Osteocyte (in vitro differentiated cells): ENCODE measurements around the gene KLF9. TPM values are rescaled to one million over a fixed set of nuclear protein-coding genes. Genes with fewer than 3 reads are reported as not detected.
A peak's percentile ranks its signal among the peaks of the same experiment; 100 is the strongest.

Experiments used
- DNase-seq: peaks from one replicate; pipeline ENCODE4 v3.0.0; 2021; ENCODE audit warnings: mixed read lengths; ENCODE audit not compliant: unreplicated experiment; ENCODE audit errors: extremely low spot score
- H3K27ac Mint-ChIP-seq: one replicate; pipeline ENCODE4 v1.8.0; 2021; ENCODE audit warnings: mild to moderate bottlenecking, mixed read lengths; ENCODE audit not compliant: unreplicated experiment
- H3K27me3 Mint-ChIP-seq: one replicate; pipeline ENCODE4 v1.8.0; 2021; ENCODE audit warnings: mixed read lengths; ENCODE audit not compliant: unreplicated experiment
- H3K36me3 Mint-ChIP-seq: one replicate; pipeline ENCODE4 v1.8.0; 2021; ENCODE audit warnings: mixed read lengths; ENCODE audit not compliant: unreplicated experiment
- H3K4me1 Mint-ChIP-seq: one replicate; pipeline ENCODE4 v1.8.0; 2021; ENCODE audit warnings: mixed read lengths; ENCODE audit not compliant: unreplicated experiment
- H3K4me3 Mint-ChIP-seq: one replicate; pipeline ENCODE4 v1.8.0; 2021; ENCODE audit warnings: mild to moderate bottlenecking, moderate library complexity, mixed read lengths; ENCODE audit not compliant: unreplicated experiment
- H3K9me3 Mint-ChIP-seq: one replicate; pipeline ENCODE4 v1.8.0; 2021; ENCODE audit warnings: mixed read lengths; ENCODE audit not compliant: unreplicated experiment
- total RNA-seq: library from RNA; stranded (reverse); gene quantifications from 2 replicates; pipeline ENCODE4 v1.2.1, GENCODE V29; 2021
- TF ChIP-seq, protein P1 (sequence below): fragments of 200-600 bp; sonication (generic); IDR thresholded peaks from 2 replicates; pipeline ENCODE4 v1.5.0; 2021; ENCODE audit warnings: antibody characterized with exemption, mild to moderate bottlenecking, moderate library complexity

Gene KLF9
- total RNA-seq, 1 donor from 2014 or later = 85.3 TPM

DNA sequence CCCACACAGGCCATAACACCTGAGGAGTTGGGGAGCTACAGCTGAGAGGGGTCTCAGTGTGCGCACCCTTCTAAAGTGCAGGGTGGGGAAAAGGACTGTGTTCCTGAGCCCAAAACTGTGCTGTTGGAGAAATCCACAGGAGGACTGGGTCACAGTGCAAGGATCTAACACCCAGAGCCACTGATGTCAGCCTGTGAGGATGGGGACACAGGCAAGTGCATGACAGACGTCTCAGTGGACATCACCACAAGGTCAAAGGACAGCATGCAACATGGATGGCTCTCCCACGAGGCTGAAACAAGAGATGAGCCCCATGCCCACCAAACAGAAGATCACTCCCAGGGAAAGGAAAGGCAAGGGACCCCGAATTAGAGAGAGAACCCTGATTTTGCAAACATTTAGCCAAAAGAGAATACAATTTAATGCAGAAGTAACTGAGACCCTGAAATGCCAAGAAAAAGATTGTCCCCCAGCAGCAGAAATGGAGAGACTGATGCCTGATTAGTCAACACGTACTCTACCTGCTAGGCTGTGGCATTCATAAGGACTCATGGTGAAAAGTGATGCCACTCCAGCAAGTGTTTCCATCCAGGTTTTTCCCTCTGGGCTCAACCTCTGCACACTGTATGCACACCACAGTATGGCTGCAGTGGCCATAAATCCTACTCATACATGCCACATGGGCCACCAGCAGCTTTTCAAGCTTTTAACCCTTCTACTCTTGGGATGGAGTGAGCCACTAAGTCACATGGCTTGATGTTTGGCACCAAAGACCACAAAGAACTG, 14.2 kb downstream of the KLF9 start:
- H3K27ac Mint-ChIP-seq = no peak overlapping the region
- H3K4me3 Mint-ChIP-seq = no peak overlapping the region
- peaks cover 80% of the 10 kb centered on the region for H3K4me1 Mint-ChIP-seq
- peaks cover 4% of the 10 kb centered on the region for H3K36me3 Mint-ChIP-seq
- TF ChIP-seq, protein P1, sequence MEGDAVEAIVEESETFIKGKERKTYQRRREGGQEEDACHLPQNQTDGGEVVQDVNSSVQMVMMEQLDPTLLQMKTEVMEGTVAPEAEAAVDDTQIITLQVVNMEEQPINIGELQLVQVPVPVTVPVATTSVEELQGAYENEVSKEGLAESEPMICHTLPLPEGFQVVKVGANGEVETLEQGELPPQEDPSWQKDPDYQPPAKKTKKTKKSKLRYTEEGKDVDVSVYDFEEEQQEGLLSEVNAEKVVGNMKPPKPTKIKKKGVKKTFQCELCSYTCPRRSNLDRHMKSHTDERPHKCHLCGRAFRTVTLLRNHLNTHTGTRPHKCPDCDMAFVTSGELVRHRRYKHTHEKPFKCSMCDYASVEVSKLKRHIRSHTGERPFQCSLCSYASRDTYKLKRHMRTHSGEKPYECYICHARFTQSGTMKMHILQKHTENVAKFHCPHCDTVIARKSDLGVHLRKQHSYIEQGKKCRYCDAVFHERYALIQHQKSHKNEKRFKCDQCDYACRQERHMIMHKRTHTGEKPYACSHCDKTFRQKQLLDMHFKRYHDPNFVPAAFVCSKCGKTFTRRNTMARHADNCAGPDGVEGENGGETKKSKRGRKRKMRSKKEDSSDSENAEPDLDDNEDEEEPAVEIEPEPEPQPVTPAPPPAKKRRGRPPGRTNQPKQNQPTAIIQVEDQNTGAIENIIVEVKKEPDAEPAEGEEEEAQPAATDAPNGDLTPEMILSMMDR = no peak
- no peaks in the 10 kb centered on the region for H3K9me3 Mint-ChIP-seq
- no peaks in the 10 kb centered on the region for H3K27me3 Mint-ChIP-seq
- no peak for DNase-seq

DNA sequence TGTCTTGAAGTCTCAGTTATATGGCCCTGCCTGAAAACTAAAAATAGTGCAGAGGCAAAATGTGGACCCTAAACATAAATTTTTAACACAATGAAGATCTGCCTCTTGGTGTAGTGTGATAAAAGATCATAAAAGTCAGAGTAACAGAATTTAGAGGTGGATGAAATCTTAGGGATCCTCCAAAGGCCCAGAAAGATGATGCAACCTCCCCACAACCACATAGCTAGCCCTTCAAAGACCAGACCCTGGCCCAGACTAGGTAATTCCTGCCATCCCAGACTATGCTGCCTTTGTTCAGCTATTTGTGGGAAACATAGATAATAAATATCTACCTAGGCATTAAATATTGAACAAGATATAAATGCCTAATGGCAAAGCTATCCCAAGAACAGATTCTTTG, 15.3 kb downstream of the KLF9 start:
- TF ChIP-seq, protein P1 = no peak
- DNase-seq = no peak
- Mint-ChIP-seq H3K9me3 (no peaks in the 10 kb centered on the region), H3K27ac (peak overlapping the region; percentile 61), H3K4me3 (no peak overlapping the region), H3K4me1 (peaks cover 80% of the 10 kb centered on the region), H3K27me3 (no peaks in the 10 kb centered on the region), H3K36me3 (peaks cover 4% of the 10 kb centered on the region)

DNA sequence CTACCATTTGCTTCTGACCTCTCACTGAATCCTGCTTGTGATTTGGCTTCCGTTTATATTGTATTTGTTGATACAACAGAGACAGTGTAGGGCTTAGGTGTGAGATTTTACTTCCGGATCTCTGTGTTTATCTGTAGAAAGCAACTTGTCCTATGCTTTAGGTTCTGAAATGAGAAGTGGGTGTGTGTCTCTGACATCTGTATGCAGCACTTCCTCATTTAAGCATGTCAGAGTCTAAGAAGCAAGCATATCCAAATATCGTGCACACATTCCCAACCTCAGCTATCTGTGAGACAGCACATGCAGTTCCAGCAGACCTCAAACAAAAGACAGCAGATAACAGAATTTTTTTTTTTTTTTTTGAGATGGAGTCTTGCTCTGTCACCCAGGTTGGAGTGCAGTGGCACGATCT, 16.3 kb downstream of the KLF9 start:
- Mint-ChIP-seq H3K27me3 (no peaks in the 10 kb centered on the region), H3K4me3 (no peak overlapping the region), H3K36me3 (peaks cover 4% of the 10 kb centered on the region), H3K27ac (peak overlapping the region; percentile 20), H3K9me3 (no peaks in the 10 kb centered on the region), H3K4me1 (peaks cover 80% of the 10 kb centered on the region)
- DNase-seq = no peak
- TF ChIP-seq, protein P1 = no peak

DNA sequence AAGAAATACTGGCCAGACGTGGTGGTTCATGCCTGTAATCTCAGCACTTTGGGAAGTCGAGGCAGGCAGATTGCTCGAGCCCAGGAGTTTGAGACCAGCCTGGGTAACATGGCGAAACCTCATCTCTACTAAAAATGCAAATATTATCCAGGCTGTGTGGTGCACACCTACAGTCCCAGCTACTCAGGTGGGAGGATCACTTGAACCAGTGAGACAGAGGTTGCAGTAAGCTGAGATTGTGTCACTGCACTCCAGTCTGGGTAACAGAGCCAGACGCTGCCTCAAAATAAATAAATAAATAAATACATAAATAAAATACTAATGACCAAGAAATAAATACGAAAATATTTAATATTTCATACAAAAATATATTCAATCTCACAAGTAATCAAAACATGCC, 18.8 kb downstream of the KLF9 start:
- Mint-ChIP-seq H3K4me1 (peaks cover 89% of the 10 kb centered on the region), H3K9me3 (no peaks in the 10 kb centered on the region), H3K27me3 (no peaks in the 10 kb centered on the region), H3K4me3 (no peak overlapping the region), H3K36me3 (peaks cover 5% of the 10 kb centered on the region), H3K27ac (no peak overlapping the region)
- DNase-seq = no peak
- TF ChIP-seq, protein P1 = no peak

DNA sequence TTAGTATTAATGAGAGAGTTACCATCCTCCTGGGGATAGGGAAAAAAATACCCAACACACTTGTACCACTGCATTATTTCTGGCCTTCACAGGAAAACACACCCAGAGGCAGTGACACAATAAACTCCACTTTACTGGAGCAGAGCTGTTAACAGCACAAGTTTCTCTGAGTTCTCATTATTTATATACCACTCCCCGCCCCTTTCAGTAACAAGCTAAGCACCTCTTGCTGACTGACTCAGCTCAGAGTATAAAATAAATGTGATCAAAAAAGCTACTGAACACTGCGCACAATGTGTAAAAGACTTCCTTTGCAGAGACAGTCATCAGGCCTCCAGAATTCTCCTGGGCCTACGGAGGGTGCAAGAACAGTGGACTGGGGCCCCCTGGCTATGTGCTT, 21.6 kb downstream of the KLF9 start:
- TF ChIP-seq, protein P1 = no peak
- Mint-ChIP-seq H3K4me1 (peaks cover 86% of the 10 kb centered on the region), H3K9me3 (no peaks in the 10 kb centered on the region), H3K27ac (peak overlapping the region; percentile 4), H3K4me3 (no peak overlapping the region), H3K36me3 (peaks cover 3% of the 10 kb centered on the region), H3K27me3 (no peaks in the 10 kb centered on the region)
- no peak for DNase-seq
